ELR (cell line): ENCODE results near the gene CHCHD1.
"Not testable (repeated sequence)": the region's sequence is repeated elsewhere in the genome, so short reads cannot be mapped to it uniquely, and the experiment has no call there.

Source experiments
- DNase-seq: peaks from one replicate; pipeline ENCODE4 v3.0.0-alpha.2; 2015; ENCODE audit warnings: low read depth

CHCHD1 gene

DNA sequence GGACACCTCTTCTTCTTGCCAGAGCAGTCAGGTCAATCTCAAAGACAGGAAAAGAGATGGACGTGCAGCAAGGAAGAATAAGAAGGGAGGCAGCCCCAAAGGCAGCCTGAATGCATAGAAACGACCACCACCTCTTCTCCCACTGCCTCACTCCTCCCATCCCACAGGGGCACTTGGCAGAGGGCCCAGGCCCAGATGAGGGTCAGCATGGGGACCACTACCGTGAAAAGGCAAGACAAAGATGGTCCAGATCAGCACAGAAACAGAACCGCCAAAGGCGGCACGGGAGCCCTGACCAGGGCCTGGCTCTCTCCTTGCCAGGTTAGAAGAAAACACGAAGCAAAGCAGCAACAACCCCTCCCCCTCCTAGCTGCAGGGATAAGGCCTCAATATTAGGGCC lies 31.5 kb downstream of the CHCHD1 start:
- DNase-seq = no peak

DNA sequence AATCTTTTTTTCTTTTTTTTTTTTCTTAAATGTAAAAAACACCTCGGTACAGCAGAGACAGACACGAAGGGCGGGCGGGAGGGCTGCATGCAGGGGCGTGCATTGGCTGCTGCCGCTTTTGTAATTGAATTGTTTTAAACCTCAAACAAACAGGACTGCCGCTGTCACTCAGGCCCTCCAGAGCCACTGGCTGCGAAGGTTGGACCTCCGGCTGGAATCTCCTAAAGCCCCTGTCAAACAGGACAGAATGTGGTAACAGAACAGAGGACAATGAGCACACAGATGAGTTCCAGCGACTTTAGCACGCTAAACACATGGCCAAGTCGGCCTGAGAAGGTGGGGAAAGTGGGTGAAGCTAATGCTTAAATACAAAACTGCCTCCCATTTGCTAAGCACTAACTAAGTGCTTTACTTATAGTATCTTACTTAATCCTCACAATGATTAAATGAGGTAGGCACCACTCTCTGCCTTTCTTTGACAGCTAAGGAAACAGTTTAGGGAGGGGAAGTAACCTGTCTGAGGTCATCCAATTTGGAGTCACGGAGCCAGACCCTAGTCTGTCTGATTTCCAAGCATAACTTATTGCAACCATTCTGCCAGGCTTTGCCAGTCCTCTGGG lies 32.5 kb downstream of the CHCHD1 start:
- no peak for DNase-seq

DNA sequence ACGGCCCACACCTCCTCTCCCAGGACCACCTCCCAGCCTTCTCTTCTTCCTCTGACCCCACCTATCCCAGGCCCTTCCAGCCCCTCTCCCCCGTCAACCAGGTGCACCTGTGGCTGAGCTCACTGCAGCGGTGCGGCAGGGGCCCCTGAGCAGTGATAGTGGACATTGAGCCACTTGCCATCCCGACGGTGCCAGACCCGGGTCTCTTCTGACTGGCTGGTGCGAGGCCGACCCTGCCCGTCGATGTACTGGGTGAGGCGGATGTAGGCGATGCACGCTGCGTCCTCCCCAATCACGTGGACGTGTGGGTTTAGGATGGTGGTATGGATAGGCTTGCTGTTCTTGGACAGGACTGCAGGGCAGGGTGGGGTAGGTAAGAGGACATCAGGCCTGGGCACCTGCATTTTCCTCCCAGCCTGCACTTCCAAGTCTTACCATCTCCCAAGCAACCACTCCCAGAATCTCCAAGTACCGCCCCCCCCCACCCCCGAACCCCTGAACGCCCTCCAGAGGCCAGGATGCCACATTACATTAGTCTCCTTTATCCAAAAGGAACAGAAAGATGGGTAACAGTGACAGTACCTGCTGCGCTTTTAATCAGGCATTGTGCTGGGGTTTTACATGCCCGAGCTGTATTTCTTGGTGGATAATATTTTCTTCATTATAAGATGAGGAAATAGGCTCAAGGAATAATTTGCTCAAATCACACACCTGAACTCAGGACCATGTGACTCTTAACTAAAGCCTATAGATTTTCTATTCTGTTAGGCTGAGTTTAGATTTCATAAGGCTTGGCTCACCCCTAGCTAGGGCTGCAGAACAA lies 33.3 kb downstream of the CHCHD1 start:
- peak; percentile 61 for DNase-seq

DNA sequence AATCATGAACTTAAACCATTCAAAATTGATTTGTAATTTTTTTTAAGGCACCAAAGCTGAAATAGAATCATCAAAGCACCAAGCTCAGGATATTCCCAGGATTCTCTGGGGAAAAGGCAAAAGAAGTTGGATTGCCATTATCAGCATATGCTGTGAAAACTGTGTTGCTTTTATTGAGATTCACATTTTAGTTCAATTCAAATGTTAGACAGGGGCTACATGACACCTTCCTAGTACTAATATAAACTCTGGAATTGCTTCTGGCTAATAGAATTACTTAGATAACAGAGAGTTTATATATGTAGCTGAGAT lies 33.8 kb downstream of the CHCHD1 start:
- DNase-seq = no peak

DNA sequence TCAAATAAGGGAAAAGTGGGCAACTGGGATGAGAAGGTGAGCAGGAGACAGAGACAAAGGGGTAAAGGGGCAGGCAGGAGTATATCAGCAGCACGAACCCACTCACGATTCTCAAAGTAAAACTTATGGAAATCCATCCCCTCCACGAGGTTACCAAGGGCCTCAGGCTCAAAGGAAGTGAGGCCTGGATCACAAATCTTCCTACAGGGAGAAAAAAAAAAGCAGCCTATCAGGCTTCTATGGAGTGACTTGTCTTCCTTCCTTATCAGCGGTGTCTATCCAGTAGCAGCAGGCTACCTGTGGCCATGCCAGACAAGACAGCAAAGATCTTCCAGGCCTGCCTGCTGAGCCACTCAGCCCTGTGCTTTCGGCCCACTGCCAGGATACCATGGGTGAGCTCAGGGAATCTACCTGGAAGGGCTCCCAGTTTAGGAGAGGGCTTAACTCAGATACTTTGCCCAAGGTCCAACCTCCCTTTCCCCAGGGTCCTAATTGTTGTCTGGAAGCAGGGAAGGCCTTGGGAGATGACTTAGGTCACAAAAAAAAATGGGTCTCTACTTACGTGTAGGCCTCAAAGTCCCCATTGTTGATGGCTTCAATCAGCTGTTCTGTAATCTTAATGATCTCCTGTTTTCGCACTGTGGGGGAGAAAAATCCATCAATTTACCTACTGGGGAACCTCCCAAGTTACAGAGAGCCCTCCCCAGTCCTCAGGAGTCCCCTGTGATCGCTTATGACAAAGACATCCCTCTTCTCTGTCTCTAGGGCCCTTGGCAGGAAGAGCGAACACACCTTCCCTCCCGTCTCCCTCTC lies 35.3 kb downstream of the CHCHD1 start:
- no peak for DNase-seq

DNA sequence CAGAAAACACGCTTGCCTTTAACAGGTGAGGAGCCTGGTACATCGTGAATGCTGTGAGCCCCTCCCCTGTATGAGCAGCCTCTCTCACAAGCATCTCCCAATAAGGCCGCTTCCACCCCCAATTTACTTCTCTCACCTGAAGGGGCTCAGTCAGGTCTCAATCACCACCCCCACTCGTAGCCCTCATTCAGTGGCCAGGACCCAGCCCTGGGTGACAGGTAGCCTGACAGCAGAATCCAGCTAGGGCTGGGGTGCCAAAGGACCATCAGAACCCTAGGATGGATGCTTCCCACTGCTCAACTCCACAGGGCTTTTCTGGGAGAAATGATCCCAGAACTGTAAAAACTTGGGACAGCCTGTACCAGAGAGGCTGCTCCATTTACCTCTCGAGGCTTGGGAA lies 36.0 kb downstream of the CHCHD1 start:
- no peak for DNase-seq

DNA sequence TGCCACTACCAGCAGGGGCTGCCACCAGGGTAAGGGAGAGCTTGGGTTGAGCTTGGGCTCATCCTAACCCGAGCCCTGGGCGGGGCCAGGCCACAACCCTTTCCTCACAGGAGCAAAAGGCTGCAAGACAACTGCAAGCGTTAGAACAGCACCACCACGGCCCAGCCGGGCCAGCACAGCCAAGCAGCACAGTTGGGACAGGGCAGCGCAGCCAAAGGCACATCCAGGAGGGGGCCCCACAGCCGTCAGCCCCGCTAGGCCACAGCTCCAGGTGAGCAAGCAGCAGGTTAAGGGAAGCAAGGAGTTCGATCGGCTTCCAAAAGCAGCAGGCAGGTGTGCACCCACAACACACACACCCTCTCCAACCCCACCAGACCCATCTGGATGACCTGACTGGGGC lies 36.6 kb downstream of the CHCHD1 start:
- no peak for DNase-seq

DNA sequence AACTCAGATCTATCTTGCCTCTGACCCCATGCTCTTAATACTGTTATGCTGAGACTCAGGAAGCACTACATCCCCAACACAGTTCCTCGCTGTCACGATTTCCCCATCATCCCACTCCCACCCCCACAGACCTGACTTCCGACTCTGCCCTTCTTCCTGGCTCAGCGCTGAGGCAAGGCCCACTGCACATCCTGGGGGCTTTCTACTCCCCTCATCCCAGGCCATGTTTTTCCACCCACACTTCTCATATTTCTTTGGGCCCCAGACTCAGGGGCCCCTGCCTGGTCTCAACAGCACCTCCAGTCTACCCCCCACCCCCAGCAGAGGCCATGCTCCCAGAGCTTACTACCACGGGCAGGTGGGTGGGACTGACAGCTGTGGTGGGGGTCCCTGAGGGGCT lies 37.2 kb downstream of the CHCHD1 start:
- DNase-seq = no peak

GRCh38 chr10:73819513-73820093 lies 37.8 kb downstream of the CHCHD1 start:
- DNase-seq = peak; percentile 80

- DNase-seq = no peak
Measured at GRCh38 chr10:73823391-73823790, 41.5 kb downstream of the CHCHD1 start.

DNA sequence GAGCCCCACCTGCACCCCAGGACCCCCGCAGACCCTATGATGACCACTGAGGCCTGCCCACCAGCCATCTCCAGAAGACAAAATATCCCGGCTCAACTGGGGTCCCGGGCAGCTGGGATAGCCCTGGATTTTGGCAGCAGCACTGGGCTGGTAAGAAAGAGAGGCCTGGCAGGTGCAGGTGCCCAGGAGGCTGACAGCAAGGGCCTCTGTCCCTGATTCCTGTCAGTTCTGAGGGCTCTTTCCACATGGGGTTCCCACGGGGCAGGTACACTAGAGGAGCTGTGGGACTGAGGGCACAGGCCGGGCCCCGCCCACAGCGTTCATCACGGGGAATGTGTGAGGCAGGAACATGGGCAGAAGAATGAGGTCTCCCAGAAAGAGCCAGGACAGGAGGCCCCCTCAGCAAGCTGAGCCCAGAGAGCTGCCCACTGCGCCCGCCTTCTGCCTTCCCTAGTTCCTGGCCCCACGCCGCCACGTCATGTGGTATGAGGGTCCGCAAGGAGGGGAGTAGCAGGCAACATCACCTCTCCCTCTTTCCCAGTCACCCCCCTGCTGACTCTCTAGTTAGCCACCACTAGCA lies 42.4 kb downstream of the CHCHD1 start:
- DNase-seq = no peak

DNA sequence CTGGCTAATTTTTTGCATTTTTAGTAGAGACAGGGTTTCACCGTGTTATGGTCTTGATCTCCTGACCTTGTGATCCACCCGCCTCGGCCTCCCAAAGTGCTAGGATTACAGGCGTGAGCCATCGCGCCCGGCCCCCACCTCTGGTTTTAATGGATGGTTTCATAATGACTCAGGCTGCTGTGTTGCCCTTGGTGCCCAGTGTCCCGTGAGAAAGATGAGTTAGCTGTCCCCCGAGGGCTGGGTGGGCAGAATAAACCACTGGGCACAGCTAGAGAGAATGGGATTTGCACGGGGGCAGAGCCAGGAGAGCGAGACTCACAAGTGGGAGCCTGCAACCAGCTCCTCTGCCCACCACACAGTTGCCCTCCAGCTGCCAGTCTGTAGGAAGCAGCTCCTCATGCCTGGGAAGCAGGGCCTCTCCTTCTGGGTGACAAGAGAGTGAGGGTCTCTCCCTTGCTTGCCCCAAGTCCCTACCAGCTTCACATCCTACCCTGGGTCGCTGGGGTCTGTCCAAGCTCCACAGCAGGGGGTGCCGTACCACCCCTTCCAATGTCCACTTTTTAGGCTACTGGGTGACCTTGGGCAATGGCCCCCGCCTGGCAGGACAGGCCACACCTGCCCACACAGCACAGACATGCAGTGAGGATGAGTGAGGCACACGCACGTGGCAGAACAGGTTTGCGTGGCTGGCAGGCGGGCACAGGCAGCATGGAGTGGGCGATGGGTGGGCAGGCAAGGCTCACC lies 45.7 kb downstream of the CHCHD1 start:
- DNase-seq = peak; percentile 93

- peak; percentile 20 for DNase-seq
Measured at GRCh38 chr10:73828161-73828560, 46.3 kb downstream of the CHCHD1 start.

- DNase-seq = not testable (repeated sequence)
Measured at GRCh38 chr10:73829090-73829489, 47.2 kb downstream of the CHCHD1 start.
